Naive thymus-derived CD4-positive, alpha-beta T cell (primary cell): Measurements from ENCODE around the gene NOTCH2NLA. TPM values are rescaled to one million over a fixed set of nuclear protein-coding genes. Genes with fewer than 3 reads are reported as not detected.
"Not testable (repeated sequence)": the region's sequence is repeated elsewhere in the genome, so short reads cannot be mapped to it uniquely, and the experiment has no call there.

Source experiments
- ATAC-seq: fragments of 150-1000 bp; cut with Tn5 transposase; 2 replicates; pipeline ENCODE4 v1.10.0; 2021; ENCODE audit warnings: mild to moderate bottlenecking, moderate library complexity
- CTCF ChIA-PET: fragments of 350-600 bp; sonication (Branson Sonifier 250); formaldehyde crosslinking; loops from one replicate; lab custom pipeline; 2021; ENCODE audit warnings: antibody characterized with exemption; lab: Charles Lee
- POLR2A ChIA-PET: fragments of 350-600 bp; sonication (Branson Sonifier 250); formaldehyde crosslinking; loops from one replicate; lab custom pipeline; 2021; ENCODE audit warnings: antibody characterized with exemption, inconsistent platforms; lab: Charles Lee
- DNase-seq, 9 donors: peaks; one replicate each; pipeline versions ENCODE4 v3.0.0 to v3.0.0-alpha.2; 2020 to 2022; ENCODE audit warnings: mixed read lengths in 1 of 9
- H3K27ac ChIP-seq: one replicate; pipeline ENCODE4 v1.7.0; 2013; ENCODE audit warnings: mild to moderate bottlenecking, low read depth, low read length, moderate library complexity
- H3K27me3 ChIP-seq, 2 donors: one replicate each; pipeline ENCODE4 v1.7.0; 2013; ENCODE audit warnings: low read length in 2 of 2, mild to moderate bottlenecking in 2 of 2, moderate library complexity in 2 of 2; ENCODE audit not compliant: control insufficient read depth in 2 of 2, insufficient read depth in 2 of 2
- H3K36me3 ChIP-seq, 3 experiments: 1 replicate in 2 of 3; 2 replicates in 1 of 3; pipeline ENCODE4 v1.7.0; 2013; ENCODE audit warnings: low read length in 3 of 3, mild to moderate bottlenecking in 3 of 3, moderate library complexity in 1 of 3; ENCODE audit not compliant: insufficient read depth in 3 of 3, control insufficient read depth in 2 of 3
- H3K4me1 ChIP-seq, 2 donors: one replicate each; pipeline ENCODE4 v1.7.0; 2013; ENCODE audit warnings: low read length in 2 of 2, mild to moderate bottlenecking in 2 of 2, moderate library complexity in 1 of 2; ENCODE audit not compliant: control insufficient read depth in 2 of 2, insufficient read depth in 2 of 2
- H3K4me3 ChIP-seq: 2 replicates; pipeline ENCODE4 v1.7.0; 2013; ENCODE audit warnings: mild to moderate bottlenecking, low read length
- H3K9me3 ChIP-seq, 3 experiments: 1 replicate in 2 of 3; 2 replicates in 1 of 3; pipeline ENCODE4 v1.7.0; 2013; ENCODE audit warnings: low read length in 3 of 3; ENCODE audit not compliant: control insufficient read depth in 2 of 3
- H3K27ac Mint-ChIP-seq, 9 donors: one replicate each; pipeline ENCODE4 v1.8.0; 2020 to 2022; ENCODE audit warnings: mixed read lengths in 9 of 9, mild to moderate bottlenecking in 8 of 9, moderate library complexity in 5 of 9, inconsistent platforms in 2 of 9
- H3K27me3 Mint-ChIP-seq, 5 donors: one replicate each; pipeline ENCODE4 v1.8.0; 2021 to 2022; ENCODE audit warnings: mixed read lengths in 5 of 5, mild to moderate bottlenecking in 1 of 5
- H3K36me3 Mint-ChIP-seq, 5 donors: one replicate each; pipeline ENCODE4 v1.8.0; 2020 to 2022; ENCODE audit warnings: mixed read lengths in 5 of 5, mild to moderate bottlenecking in 3 of 5, inconsistent platforms in 1 of 5
- H3K4me1 Mint-ChIP-seq, 7 donors: one replicate each; pipeline ENCODE4 v1.8.0; 2020 to 2022; ENCODE audit warnings: mixed read lengths in 7 of 7, mild to moderate bottlenecking in 3 of 7, inconsistent platforms in 1 of 7
- H3K4me3 Mint-ChIP-seq, 10 donors: one replicate each; pipeline ENCODE4 v1.8.0; 2020 to 2022; ENCODE audit warnings: mild to moderate bottlenecking in 10 of 10, mixed read lengths in 10 of 10, moderate library complexity in 6 of 10, inconsistent platforms in 2 of 10
- H3K9me3 Mint-ChIP-seq, 11 donors: one replicate each; pipeline ENCODE4 v1.8.0; 2020 to 2022; ENCODE audit warnings: mixed read lengths in 11 of 11, mild to moderate bottlenecking in 4 of 11, inconsistent platforms in 1 of 11, moderate library complexity in 1 of 11
- intact Hi-C, 2 donors: fragments of 100-400 bp; cut with micrococcal nuclease; formaldehyde crosslinking; loops; one replicate each; pipeline ENCODE4 v1.15.1; 2023
- polyA plus RNA-seq, 2 donors: library from polyadenylated mRNA; unstranded; fragments of 300-500 nt; fragmentation: Illumina TruSeq; gene quantifications; one replicate each; pipeline ENCODE4 v1.2.3, GENCODE V29; 2021
- total RNA-seq, 6 experiments: library from RNA in 5 of 6; stranded (reverse) in 5 of 6; gene quantifications; 1 replicate in 5 of 6; 2 replicates in 1 of 6; pipeline ENCODE4 v1.2.3 and lab custom pipeline; 2021 to 2026

The NOTCH2NLA gene
- total and polyA plus RNA-seq, 7 experiments from 2014 or later = 15.7 to 97.5 (median 51.4) TPM

GRCh38 chr1:146167740-146168139, 61.1 kb downstream of the NOTCH2NLA start:
- intact Hi-C loops, H3K27ac ChIP-seq, DNase-seq, H3K9me3 ChIP-seq, H3K27me3 Mint-ChIP-seq, CTCF ChIA-PET, POLR2A ChIA-PET, H3K27ac Mint-ChIP-seq, H3K4me1 Mint-ChIP-seq, H3K27me3 ChIP-seq, ATAC-seq, H3K9me3 Mint-ChIP-seq, H3K4me1 ChIP-seq, H3K4me3 ChIP-seq, H3K4me3 Mint-ChIP-seq, H3K36me3 Mint-ChIP-seq, H3K36me3 ChIP-seq: not testable (repeated sequence)

GRCh38 chr1:146167273-146167672, 61.5 kb downstream of the NOTCH2NLA start:
- H3K4me3 Mint-ChIP-seq, H3K4me3 ChIP-seq: not testable (repeated sequence)

GRCh38 chr1:146144465-146144864, 84.4 kb downstream of the NOTCH2NLA start, which contains the start of gene NBPF10:
TSS of gene NBPF10 (minus strand) at chr1:146144804. CDS start at chr1:146144769, 35 bp downstream.
- H3K36me3 ChIP-seq, ATAC-seq, H3K9me3 Mint-ChIP-seq, H3K4me1 ChIP-seq, H3K4me3 ChIP-seq, H3K4me3 Mint-ChIP-seq, intact Hi-C loops, H3K27me3 ChIP-seq, H3K4me1 Mint-ChIP-seq, H3K27ac Mint-ChIP-seq, H3K27me3 Mint-ChIP-seq, H3K9me3 ChIP-seq, H3K36me3 Mint-ChIP-seq, POLR2A ChIA-PET, CTCF ChIA-PET, H3K27ac ChIP-seq: not testable (repeated sequence)
- peak in 2 of 9 donors; percentile 1 to 17 for DNase-seq

More at GRCh38 chr1:146167273-146167672, 61.5 kb downstream of the NOTCH2NLA start:
- H3K27me3 Mint-ChIP-seq, H3K36me3 Mint-ChIP-seq, H3K27me3 ChIP-seq, H3K9me3 ChIP-seq, intact Hi-C loops, H3K27ac Mint-ChIP-seq, DNase-seq, POLR2A ChIA-PET, H3K9me3 Mint-ChIP-seq, ATAC-seq, H3K4me1 Mint-ChIP-seq, H3K4me1 ChIP-seq, H3K27ac ChIP-seq, H3K36me3 ChIP-seq, CTCF ChIA-PET: not testable (repeated sequence)

Other genes starting within 250 kb of the NOTCH2NLA start
- gene TXNIP, start 232.4 kb downstream of the NOTCH2NLA start, total RNA-seq = 1,000 to 10,000 TPM in 1 of 5 experiments, 100 to 1,000 TPM in 4; 498 to 1,101 (median 659) TPM
- gene TXNIP, start 232.4 kb downstream of the NOTCH2NLA start, polyA plus RNA-seq = 1,000 to 10,000 TPM; 3,808 to 5,430 TPM
- gene HJV, start 207.3 kb downstream of the NOTCH2NLA start, total RNA-seq = not detected
- gene HJV, start 207.3 kb downstream of the NOTCH2NLA start, polyA plus RNA-seq = not detected
- gene NBPF10, start 84.2 kb downstream of the NOTCH2NLA start, total RNA-seq = 1 to 10 TPM; 2.9 to 8.6 (median 4.3) TPM
- gene NBPF10, start 84.2 kb downstream of the NOTCH2NLA start, polyA plus RNA-seq = under 1 TPM; 0.08 to 0.22 TPM